ENCODE measurements around the gene ANKRD36C. TPM values are rescaled to one million over a fixed set of nuclear protein-coding genes. Genes with fewer than 3 reads are reported as not detected.
"Not testable (repeated sequence)": the region's sequence is repeated elsewhere in the genome, so short reads cannot be mapped to it uniquely, and the experiment has no call there.

Gene ANKRD36C
- total and polyA plus RNA-seq, 2 experiments from 2014 or later = 16.2 to 16.8 TPM

DNA sequence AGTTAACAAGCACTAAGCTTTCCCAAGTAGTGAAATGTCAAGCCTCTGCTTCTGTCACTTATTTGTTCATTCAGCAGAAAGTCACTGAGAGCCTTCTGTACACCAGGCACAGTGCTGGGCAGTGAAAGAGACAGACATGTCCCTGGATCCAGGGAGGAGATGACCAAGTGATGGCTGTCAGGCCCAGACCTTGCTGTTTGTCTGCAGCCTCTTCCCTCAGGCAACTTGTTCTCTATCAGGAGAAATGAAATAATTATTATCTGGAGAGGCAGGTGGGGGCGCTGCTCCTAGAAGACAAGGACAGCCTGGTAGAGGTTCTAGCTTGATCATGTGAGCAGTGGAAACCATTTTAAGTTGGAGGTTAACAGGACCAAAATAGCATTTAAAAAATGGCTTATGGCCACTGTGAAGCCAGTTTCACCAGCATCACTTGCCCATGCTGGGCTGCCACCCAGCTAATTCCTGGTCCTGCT is 21.2 kb upstream of the ANKRD36C start:
- H3F3A ChIP-seq (replicated peaks; ENCODE audit: low read depth); H3K27me3 ChIP-seq (ENCODE audit: insufficient read depth); H3K27me3 Mint-ChIP-seq (ENCODE audit: insufficient read depth, low read depth, poor library complexity); H3K79me2 ChIP-seq (replicated peaks; ENCODE audit: insufficient read depth); H3K4me3 ChIP-seq; H2AFZ ChIP-seq; H4K20me1 ChIP-seq (replicated peaks; ENCODE audit: insufficient read depth); ATAC-seq; H3K27ac Mint-ChIP-seq; H3K36me3 ChIP-seq (ENCODE audit: insufficient read depth); H3K4me2 ChIP-seq; H3K9me2 ChIP-seq (ENCODE audit: insufficient read depth); H3K9me3 Mint-ChIP-seq; H3K4me1 ChIP-seq (ENCODE audit: insufficient read depth); H3K27ac ChIP-seq (ENCODE audit: low read depth); H3K36me3 Mint-ChIP-seq (ENCODE audit: low read depth); H3K4me1 Mint-ChIP-seq; H3K4me3 Mint-ChIP-seq: not testable (repeated sequence)
- TF ChIP-seq, protein P1, sequence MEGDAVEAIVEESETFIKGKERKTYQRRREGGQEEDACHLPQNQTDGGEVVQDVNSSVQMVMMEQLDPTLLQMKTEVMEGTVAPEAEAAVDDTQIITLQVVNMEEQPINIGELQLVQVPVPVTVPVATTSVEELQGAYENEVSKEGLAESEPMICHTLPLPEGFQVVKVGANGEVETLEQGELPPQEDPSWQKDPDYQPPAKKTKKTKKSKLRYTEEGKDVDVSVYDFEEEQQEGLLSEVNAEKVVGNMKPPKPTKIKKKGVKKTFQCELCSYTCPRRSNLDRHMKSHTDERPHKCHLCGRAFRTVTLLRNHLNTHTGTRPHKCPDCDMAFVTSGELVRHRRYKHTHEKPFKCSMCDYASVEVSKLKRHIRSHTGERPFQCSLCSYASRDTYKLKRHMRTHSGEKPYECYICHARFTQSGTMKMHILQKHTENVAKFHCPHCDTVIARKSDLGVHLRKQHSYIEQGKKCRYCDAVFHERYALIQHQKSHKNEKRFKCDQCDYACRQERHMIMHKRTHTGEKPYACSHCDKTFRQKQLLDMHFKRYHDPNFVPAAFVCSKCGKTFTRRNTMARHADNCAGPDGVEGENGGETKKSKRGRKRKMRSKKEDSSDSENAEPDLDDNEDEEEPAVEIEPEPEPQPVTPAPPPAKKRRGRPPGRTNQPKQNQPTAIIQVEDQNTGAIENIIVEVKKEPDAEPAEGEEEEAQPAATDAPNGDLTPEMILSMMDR (conservative IDR thresholded peaks at IDR 0.05; ENCODE audit: low read depth in 2 of 2) = peak; percentile 30 to 41; a peak in 3 of 4 replicates
- peak; percentile 9 for DNase-seq (ENCODE audit: low spot score)

DNA sequence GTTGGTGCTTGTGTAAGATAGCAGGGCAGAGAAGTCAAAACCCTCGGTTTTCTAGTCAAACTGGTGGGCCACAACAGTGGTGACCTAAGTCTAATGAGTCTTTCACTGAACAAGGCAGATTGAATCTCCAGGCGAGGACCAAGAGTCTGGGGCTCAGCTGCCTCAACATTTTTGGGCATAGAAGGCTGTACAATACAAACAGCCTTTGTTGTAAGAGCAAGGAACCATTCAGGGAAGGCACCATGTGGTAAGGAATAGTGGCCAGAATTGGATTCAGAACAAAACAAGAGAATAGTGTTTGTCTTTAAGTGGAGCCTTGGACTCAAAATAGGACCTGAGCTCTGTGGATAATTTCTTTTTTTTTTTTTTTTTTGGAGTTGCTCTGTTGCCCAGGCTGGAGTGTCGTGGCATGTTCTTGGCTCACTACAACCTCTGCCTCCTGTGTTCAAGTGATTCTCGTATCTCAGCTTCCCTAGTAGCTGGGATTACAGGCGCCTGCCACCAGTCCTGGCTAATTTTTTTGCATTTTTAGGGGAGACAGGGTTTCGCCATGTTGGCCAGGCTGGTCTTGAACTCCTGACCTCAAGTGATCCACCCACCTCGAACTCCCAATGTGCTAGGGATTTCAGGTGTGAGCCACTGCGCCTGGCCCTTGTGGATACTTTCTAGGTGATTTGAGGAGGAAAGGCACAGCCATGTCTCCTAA is 20.6 kb upstream of the ANKRD36C start:
- H3K4me1 ChIP-seq (ENCODE audit: insufficient read depth); ATAC-seq; H3K9me3 Mint-ChIP-seq; H3K27me3 Mint-ChIP-seq (ENCODE audit: insufficient read depth, low read depth, poor library complexity); DNase-seq (ENCODE audit: low spot score); H3K4me1 Mint-ChIP-seq; H3K27me3 ChIP-seq (ENCODE audit: insufficient read depth); H4K20me1 ChIP-seq (replicated peaks; ENCODE audit: insufficient read depth); H3K27ac Mint-ChIP-seq; H3F3A ChIP-seq (replicated peaks; ENCODE audit: low read depth); H3K4me2 ChIP-seq; H3K36me3 ChIP-seq (ENCODE audit: insufficient read depth); H3K4me3 ChIP-seq; H2AFZ ChIP-seq; H3K27ac ChIP-seq (ENCODE audit: low read depth); H3K4me3 Mint-ChIP-seq; H3K9me2 ChIP-seq (ENCODE audit: insufficient read depth); H3K79me2 ChIP-seq (replicated peaks; ENCODE audit: insufficient read depth); H3K36me3 Mint-ChIP-seq (ENCODE audit: low read depth): not testable (repeated sequence)

DNA sequence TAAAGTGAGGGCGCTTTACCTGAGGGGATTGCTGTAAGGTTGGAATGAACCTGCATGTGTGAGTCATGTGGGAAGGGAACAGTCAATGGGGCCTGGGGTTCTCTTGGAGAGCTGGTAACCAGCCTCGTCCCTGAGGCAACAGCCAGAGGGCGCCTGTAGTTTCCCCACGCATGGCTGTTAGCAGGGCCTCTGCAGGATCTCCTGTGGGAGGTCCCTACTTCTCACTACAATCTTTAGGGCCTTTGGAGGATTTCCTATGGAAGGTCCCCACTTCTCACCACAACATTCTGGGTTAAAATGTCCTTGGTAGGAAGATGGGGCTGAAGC is 19.5 kb upstream of the ANKRD36C start:
- TF ChIP-seq, protein P1 (conservative IDR thresholded peaks at IDR 0.05; ENCODE audit: low read depth in 2 of 2) = peak; percentile 37 to 45
- not testable (repeated sequence) for H3K4me1 Mint-ChIP-seq; H3K79me2 ChIP-seq (replicated peaks; ENCODE audit: insufficient read depth); H3K9me2 ChIP-seq (ENCODE audit: insufficient read depth); H3K9me3 Mint-ChIP-seq; H3K36me3 Mint-ChIP-seq (ENCODE audit: low read depth); H3K4me1 ChIP-seq (ENCODE audit: insufficient read depth); H2AFZ ChIP-seq; H3K27ac Mint-ChIP-seq; H3K36me3 ChIP-seq (ENCODE audit: insufficient read depth); H3K27ac ChIP-seq (ENCODE audit: low read depth); H3F3A ChIP-seq (replicated peaks; ENCODE audit: low read depth); H3K27me3 Mint-ChIP-seq (ENCODE audit: insufficient read depth, low read depth, poor library complexity); H4K20me1 ChIP-seq (replicated peaks; ENCODE audit: insufficient read depth); H3K27me3 ChIP-seq (ENCODE audit: insufficient read depth)
- ATAC-seq (peak; percentile 49), DNase-seq (ENCODE audit: low spot score) (peak; percentile 37)
- peak overlapping the region; percentile 72 for H3K4me2 ChIP-seq
- H3K4me3 Mint-ChIP-seq = peak overlapping the region; percentile 65
- peak overlapping the region; percentile 53 for H3K4me3 ChIP-seq
